CD1c-positive myeloid dendritic cell (primary cell): Measurements from ENCODE around the gene ERCC2.

ENCODE experiments used
- DNase-seq: peaks from one replicate; pipeline ENCODE4 v3.0.0-alpha.2; 2016; ENCODE audit errors: extremely low spot score

Gene ERCC2

GRCh38 chr19:45401815-45402214 lies 31.4 kb upstream of the ERCC2 start:
- DNase-seq, result no peak

DNA sequence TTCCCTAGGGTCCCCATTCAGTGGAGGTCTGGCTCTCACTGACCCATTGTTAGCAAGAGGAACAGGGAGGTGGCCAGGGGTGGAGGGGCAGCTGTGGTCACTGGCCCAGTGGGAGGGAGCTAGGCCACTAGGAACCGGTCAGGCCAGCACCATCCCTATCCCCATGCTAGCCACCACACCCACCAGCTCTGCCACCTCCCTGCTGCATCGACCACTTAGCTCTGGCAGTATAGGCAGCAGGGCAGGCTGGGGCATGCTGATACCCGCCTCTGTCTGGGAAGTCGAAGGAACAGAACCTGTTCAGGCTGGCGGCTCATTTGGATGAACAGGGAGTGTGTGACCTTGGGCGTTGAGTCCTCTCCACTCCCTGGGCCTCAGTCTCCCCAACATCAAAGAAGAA lies 29.8 kb upstream of the ERCC2 start:
- DNase-seq, result no peak

DNA sequence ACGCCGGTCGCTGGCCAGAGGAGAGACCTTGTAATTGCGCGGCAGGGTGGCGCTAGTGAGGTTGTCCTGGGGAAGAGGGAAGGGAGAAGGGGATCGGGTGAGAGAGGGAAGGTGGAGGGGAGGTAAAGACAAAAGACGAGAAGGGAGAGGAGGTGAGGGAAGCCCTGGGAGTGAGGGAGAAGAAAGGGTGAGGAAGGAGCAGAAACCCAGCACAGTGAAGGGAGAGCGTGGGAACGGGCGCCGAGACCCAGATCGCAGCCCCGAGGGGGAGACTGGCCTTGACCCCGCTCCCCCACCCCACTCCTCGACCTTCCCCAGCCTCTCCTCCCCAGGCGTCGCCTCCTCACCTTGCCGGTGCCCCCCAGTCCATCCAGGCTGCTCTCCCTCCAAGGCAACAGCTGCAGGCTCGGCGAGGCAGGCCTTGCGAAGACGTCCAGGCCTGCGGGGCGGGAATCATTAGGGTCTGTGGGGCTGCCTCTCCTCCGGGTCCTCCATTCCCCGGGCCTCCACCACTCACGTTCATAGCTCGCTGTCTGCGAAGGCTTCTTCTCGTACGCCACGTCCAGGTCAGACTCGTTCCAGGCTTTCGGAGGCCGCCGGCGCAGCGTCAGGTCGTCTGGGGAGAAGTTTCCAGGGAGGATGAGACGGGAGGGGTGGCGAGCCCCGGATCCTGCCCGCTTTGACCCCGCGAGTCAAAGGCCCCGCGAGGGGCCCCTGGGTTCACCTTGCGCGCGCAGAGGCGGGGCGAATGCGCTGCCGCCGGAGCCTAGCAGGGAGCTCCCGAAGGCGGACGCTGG lies 25.6 kb upstream of the ERCC2 start:
- no peak for DNase-seq

DNA sequence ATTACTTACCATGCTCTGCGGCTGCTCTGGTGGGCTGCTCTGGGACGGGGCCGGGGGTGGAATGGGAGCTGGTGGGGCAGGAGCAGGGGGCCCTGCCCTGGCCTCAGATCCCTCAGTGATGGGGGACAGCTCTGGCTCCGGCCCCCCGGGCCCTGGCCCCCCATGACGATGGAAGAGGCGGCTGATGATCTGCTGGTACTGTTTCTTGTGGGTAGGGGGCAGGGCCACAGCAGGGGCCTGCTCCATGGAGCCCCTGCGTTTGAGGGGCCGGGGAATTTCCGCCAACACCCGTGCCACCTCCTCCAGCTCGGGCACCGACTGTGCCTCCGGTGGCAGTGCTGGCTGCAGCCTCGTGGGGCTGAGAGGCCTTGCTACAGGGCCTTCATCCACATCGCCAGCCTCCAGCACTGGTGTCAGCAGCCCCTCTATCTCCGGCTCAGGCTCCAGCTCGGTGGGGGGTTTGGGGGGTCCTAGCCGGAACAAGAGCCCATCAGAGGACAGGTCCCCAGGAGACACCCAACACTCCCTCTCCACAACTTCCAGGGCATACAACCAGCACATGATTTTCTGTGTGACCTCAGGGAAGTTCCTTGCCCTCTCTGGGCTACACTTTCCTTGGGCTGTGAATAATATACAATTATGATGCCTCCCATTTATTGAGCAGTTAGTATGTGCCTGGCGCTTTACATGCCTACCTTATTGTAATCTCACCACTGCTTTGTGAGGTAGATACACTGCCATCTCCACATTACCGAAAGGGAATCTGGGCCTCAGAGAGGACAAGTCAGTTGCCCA lies 21.7 kb upstream of the ERCC2 start:
- DNase-seq, result no peak

GRCh38 chr19:45391346-45391745 lies 21.0 kb upstream of the ERCC2 start:
- DNase-seq, result no peak

DNA sequence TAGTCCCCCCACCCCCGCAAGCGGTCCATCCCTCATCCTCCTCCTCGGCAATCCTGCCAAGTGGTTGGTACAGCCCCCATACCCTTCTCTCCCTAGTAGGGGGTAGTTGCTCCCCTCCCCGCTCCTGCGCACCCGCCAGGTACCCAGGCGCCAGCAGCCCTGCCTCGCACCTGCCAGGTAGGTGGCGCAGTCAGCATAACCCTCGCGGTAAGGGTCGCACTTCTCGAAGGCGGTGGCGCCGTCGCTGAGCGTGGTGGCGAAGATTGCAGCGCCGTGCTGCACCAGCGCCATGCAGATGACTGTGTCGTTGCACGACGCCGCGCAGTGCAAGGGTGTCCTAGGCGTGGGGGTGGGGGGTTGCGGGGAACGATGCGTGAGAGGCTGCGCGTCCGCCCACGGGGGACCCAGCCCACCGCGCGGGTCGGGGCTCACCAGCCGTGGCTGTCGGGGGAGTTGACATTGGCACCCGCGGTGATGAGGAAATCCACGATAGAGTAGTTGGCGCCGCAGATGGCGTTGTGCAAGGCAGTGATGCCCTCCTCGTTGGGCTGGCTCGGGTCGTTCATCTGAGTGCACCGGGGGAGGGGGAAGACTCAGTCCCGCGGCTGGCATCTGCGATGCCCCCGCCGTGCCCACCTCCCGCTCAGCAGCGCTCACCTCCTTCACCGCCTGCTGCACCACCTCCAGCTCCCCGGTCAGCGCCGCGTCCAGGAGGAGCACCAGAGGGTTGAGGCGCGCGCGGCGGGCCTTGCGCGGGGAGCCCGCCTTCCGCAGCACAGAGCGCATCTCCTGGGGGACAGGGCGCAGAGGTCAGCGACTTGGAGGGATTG lies 15.2 kb upstream of the ERCC2 start:
- no peak for DNase-seq

GRCh38 chr19:45382426-45382825 lies 12.1 kb upstream of the ERCC2 start:
- DNase-seq, result no peak

DNA sequence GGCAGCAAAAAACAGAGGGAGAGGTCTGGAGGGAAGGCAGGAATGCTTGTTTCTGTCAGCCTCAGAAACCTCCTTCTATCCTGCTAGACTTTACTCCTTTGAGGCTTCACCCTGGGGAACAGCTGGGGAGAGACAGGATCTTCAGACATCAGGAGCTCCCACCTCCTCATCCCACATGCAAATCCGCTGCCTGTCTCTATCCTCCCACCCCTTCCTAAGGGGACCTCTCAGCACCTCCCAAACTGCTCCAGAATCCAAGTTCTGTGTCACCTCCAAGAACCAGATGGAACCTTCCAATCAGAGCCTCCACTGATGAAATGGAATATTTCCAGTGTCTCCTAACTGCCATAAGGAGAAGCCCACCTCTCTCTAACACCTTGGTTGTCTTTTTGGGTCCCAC lies 9.7 kb upstream of the ERCC2 start:
- no peak for DNase-seq

DNA sequence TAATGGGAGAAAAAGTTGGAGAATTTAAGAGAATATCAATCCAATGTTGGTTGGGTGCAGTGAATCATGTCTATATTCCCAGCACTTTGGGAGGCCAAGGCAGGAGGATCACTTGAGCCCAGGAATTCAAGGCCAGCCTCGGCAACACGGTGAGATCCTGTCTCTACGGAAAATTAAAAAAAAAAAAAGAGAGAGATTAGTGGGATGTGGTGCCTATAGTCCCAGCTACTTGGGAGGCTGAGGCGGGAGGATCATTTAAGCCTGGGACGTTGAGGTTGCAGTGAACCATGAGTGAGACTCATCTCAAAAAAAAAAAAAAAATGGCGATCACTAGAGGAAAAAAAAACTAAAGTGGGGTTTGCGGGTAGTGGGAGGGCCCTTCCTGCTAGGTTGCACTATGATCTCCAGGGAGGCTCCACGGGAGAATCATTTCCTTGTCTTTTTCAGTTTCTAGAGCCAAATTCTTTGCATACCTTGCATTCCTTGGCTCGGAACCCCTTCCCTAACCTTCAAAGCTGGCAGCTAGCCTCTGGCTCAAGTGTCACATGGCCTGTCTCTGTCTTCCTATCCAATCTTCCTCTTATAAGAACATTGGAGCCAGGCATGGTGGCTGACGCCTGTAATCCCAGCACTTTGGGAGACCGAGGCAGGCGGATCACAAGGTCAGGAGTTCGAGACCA lies 5.8 kb upstream of the ERCC2 start:
- DNase-seq, result no peak

DNA sequence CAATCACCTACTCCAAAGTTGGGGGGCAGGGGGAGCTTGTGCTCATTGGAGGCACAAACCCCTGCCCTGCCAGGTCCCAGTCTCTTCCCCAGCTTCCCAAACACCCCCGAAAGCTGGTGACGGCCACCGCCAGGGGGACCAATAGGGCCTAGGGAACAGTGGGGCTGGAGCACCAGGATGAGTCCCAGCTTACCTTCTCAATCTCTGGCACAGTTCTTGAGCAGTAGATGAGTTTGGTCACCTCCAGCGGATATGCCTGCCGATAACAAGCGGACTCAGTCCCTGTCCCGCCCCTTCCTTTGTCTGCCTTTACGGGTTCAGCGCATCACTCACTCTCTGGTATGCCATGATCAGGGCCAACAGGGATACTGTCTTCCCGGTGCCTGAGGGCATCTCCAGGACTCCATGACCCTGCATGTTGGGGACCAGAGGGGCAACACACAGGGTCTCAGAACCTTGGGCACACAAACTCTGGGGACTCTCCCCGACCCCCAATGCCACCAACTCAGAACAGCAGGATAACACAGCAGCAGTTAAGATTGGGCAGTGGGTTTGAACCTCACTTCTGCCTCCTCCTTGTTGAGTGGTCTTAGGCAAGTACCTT lies 1.5 kb downstream of the ERCC2 start:
- DNase-seq, result no peak

DNA sequence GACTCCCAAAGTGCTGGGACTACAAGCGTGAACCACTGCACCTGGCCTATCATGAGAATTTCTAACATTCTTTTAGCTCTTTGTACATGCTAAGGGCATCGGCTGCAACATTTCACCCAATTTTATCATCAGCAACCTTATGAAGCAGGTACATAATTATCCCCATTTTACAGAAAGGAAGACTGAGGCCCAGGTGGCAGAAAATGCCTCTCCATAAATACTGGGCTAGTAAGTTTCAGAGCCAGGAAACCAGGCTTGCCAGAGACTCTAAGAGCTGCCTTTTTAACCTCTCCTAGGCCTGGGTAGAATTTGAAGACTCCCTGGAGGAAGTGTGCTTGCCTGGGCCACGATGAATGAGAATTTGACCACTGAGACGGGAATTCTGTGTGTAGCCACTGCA lies 2.2 kb downstream of the ERCC2 start:
- DNase-seq, result no peak

DNA sequence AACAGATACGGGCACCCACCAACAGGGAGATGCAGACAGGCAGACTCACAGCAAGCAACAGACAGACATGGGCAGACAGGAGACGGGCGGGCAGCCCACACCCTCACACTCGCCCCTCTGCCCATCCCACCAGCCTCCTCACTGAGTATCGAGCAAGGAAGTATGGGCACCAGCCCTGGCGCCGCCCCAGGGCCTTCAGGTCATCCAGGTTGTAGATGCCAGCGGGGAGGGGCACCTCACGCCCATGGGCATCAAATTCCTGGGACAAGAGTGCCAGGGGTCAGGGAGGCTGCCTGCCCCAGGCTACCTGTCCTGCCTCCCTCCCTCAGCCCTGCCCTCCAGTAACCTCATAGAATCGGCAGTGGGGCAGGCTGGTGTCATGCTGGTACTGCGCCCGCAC lies 5.7 kb downstream of the ERCC2 start:
- no peak for DNase-seq

GRCh38 chr19:45363861-45364459 lies 6.4 kb downstream of the ERCC2 start:
- DNase-seq, result no peak

DNA sequence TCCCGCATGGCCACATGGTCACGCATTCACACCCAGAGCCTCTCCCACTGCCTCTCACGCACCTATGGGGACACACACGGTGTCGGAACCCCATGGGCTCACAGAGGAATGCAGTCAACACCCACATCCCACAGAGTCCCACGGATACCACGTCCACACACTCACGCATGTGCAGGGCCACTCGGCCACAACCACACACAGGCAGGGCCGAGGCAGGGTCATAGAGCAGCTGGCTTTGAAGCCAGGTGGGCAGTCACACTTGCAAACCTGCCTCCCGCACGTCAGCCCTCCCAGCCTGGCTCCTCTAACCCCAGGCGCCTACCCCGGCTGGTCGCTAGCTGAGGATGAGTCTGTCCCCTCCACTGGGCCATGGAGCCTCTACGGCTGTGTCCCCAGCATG lies 8.1 kb downstream of the ERCC2 start:
- DNase-seq, result no peak

DNA sequence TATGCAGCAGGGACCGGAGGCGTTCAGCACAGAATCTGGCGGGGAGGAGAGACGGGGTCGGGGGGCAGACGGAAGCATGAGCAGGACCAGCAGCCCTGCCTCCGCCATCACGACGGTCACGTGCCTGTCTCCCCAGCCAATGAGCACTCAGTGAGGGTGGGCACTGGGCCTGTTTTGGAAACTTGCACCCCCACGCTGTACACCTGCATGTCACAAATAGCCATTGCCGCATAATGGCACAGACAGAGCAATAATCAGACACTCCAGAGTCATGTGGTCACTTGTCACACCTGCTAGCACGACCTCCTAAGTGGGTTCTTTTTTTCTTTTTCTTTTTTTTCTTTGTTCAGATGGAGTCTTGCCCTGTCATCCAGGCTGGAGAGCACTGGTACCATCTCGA lies 8.8 kb downstream of the ERCC2 start:
- no peak for DNase-seq

DNA sequence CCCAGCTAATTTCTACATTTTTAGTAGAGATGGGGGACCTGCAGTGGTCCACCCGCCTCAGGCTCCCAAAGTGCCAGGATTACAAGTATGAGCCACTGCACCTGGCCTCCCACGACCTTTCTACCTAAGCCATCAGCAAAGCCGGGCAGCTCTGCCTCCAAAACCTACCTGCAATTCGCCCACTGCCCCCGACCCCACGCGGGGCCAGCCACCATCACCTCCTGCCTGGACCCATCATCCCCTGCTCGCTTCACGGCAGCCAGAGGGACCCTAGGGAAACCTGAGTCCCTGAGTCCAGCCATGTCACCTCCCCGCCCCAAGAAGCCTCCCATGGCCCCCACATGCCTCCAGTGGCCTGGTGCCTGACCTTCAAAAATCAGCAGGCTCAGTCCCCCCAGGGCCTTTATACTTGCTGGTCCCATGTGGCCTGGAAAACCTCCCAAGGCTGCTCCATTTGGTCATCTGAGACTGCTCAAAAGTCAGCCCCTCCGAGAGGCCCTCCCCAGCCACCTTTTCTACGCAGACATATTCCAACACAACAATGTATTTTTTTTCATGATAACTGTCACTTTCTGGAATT lies 12.1 kb downstream of the ERCC2 start:
- DNase-seq, result no peak

DNA sequence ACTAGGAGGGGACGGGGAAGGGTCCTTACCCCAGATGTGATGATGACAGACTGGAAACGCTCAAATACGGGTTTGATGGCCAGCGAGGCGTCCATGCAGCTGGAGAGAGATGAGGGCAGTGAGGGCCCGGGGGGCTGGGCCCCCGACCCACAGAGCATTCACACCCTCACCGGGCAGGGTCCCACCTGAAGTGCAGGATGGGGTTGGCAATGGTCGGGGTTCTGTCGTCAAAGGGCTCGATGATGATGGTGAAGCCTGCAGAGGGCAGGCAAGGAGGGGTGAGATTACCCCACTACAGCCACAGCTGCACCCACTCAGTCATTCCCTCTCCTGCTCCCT lies 13.0 kb downstream of the ERCC2 start:
- DNase-seq, result no peak

- DNase-seq, result no peak
Observed at GRCh38 chr19:45356760-45357444, 13.5 kb downstream of the ERCC2 start.

DNA sequence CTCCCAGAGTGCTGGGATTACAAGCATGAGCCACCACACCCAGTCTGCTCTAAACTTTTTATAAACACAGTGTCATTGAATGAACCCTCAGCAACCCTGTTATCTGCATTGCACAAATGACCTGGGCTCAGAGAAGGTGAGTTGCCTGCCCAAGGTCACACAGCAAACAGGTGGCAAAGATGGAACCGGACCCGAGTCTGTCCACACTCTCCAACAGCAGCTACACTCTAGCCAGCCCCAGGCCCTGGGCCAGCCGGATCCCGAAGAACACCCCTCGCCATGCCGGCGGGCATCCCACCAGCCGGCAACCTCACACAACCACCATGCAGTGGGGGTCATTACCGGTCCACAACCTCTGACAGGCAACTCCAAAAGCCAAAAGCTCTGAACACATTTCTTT lies 14.5 kb downstream of the ERCC2 start:
- no peak for DNase-seq

DNA sequence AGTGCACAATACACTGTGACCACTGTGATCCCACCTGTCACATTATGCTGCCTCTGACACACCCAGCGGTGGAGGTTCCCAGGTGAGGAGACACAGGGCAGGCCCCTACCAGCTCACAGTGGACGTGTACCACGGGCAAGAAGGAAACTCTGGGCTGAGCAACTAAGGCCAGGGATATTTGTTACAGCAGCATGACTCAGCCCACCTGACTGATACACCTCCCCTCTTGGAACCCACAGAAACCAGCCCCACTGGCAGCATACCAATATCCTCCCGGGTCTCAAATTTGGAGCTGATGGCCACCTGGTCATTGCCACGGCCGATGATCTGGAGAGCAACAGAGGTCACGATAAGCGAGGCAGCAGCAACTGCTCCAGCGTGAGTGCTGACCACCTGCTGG lies 15.0 kb downstream of the ERCC2 start:
- DNase-seq, result no peak
